Stimulated activated CD4-positive, alpha-beta T cell treated with anti-CD3 and anti-CD28 coated beads, Interleukin-12 subunit alpha, Interleukin-12 subunit beta, amount 100 ng/mL, for 48 hours (primary cell): ENCODE measurements around the gene OMG.
"Not testable (repeated sequence)": the region's sequence is repeated elsewhere in the genome, so short reads cannot be mapped to it uniquely, and the experiment has no call there.

Experiments used
- DNase-seq, 3 donors: peaks; one replicate each; pipeline ENCODE4 v3.0.0-alpha.2; 2020; ENCODE audit warnings: low read depth in 2 of 3, low spot score in 1 of 3

OMG gene

DNA sequence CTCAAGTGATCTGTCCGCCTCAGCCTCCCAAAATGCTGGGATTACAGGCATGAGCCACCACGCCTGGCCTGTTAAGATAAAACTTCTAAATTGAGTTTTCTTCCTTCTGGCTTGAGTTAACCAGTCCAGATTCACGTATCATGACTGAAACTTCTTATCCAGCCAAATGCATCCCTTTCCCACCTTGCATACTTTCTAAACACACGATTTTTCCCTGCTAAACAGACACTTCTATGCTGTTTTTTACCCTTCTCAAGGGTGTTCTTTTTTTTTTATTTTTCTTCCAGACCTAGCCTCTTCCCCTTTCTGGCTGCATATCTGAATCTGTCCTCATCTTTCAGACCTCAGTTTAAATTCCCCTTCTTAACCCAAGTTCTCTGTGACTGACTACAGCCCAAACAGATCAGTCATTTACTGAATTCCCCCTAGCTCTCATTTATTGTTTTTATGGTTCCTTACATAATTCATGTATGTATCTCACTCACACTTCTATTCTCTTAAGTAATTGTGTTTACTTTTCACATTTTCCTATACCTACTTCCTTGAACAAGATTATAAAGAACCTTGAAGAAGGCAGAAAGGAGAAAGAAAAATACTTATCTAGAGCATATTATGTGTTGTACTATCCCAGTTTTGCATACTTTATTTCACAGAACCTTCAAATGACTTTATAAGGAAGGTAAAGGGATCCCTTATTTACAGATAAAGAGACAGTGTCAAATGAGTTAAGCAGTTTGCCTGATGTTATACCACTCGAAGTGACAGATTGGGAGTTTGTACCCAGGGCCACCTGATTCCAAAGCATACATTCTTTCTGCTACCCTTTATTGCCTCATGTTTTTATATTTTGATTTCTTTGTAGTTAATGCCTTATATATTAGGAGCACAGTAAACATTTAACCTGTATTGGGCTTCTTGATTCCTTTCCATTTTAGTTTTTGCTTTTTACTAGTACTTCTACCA is 11.6 kb upstream of the OMG start:
- DNase-seq = no peak

DNA sequence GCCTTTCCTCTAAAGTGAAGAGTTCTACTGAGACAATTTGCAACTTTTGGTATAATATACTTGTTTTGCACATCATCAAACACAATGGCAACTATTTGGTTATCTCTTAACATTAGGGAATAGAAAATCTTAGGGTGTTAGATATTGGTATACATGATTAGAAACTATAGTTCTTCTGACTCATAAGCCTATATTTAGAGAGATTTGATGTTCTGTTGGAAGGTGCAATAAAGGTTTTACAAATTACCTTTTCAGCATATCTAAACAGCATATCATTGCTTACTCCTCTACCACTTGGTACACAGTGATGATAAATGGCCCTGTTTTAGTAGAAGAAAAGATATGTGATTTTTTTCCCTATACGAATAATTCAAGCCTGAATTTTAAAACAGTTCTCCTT is 10.6 kb upstream of the OMG start:
- DNase-seq = no peak

DNA sequence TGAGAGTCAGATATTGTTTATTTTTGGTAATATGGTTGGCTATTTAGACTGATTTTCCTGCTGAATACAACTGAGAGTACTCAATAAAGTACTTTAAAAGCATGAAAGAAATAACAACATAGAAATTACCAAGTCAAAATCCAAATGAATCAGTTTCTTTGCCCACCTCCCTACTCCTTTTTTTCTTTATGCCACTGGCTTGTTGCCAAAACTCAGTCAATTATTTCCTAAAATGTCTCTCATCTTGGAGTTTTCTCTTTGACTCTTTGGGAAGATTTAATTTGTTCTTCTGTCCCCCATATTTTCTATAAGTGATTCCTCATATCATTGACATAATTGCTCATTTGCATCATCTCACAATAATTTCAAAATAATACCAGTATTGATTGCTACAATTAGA is 2.6 kb upstream of the OMG start:
- DNase-seq = no peak

DNA sequence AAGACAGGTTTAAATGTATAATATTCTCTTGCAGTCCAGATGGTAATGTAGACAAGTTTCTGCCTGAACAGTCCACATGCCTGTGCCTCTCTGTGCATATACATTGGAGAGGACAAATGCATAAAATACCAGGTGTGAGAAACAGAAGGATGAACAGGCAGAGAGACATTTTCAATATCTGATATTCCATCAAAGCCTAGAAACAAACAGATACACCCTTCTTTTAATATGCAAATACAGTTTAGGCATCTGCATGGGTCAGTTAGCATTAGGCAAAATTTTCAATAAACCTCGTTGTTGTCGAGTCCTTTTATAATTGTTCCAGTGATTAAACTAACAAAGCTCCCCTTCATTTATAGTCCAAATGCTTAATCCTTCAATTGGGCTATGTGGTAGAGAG is 897 bp downstream of the OMG start:
- no peak for DNase-seq

DNA sequence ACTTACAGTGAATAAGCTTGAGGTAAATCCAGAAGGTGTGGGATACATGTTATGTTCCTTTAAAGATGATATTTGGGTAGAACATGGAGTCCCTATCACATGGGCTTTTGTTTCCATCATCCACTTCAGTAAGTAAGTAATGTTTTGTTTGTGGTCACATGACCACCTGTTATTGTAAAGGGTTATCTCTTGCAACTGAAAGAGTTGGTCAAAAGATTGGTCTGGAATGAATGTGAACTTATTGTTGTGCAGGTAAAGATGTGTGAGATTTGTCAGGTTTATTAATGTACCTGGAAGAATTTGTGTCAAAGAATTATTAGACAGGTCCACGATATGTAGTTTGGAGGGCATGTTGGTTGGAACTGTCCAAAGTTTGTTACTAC is 1.6 kb downstream of the OMG start:
- DNase-seq = no peak

DNA sequence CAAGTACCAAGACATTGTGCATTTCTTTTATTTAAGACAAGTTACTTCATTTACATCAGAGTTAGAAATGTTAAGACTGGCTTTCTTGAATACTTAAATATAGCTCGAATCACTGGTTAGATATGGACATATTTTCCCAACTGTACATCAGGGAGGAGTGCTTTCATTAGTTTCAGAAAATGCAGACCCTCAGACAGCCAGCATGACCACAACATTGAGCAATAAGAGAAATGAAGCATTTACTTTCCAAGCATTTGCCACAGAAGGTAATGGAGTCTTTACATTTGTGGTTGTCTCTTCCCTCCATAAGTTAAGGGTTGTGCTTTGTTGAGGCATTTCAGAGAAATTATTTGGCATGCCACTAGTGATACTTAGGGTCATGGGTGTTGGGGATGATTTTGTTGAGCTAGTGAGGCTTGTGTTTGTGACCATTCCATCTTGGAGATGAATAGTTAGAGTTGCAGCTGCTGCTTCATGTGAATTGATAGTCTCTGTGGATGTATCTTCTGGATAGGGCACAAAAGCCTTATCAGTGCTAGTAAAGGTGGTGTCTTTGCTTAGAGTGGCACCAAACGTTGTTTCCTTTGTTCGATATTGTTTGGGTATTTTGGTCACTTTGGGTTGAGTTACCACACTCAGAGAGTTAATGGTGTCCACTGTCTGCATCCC is 2.1 kb downstream of the OMG start:
- no peak for DNase-seq

DNA sequence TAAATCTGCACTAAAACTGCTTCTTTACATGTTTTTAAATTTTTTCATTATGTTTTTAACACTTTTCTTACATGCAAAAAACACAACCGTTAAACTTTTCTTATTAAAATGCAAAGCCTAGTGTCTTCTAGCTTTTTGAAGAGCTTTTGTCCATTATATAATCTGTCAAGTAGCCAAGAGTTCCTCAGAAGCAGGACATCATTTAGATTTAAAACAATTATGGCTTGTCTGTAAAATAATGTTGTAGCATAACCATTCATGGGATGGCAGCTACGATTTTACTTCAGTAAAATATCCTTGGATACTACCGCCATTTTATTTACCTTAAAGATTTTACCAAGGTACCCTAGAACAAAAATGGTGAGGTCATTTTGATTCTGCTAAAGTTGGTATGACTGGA is 2.8 kb downstream of the OMG start:
- DNase-seq = no peak

DNA sequence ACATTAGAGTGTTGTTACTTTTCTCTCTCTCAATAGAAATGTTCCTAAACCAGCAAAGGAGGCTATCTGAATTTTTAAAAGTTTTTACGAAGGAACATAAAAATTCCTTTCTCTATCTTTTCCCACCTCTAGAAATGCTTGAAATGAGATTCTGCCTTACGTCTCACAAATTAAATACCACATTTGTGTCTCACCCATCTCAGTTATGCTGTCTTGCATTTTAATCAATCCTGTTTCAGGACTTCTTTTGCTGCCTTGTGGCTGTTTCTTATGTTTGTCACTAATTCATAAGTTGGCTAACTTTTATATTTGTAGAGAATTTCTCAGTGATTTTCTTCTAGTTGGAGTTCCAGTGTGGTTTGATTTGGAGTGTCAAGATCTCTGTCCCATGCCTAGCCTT is 3.5 kb downstream of the OMG start:
- DNase-seq = no peak

DNA sequence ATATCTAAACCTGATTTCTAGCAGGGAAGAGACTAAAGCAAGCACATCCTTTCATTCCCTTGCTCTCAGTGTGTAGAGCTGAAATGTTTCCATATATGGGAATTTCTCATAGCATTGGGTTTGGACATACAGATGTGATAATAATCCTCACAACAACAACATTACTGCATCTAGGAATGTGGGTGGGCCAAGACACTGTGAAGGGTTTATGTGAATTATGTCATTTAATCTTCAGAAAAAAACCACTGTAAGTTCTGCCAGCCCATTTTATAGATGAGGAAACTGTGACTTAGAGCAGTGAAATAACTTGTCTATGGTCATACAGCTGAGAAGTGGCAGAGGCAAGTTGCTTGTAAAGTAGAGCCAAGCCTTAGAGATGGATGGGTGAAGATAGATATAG is 5.2 kb downstream of the OMG start:
- no peak for DNase-seq

DNA sequence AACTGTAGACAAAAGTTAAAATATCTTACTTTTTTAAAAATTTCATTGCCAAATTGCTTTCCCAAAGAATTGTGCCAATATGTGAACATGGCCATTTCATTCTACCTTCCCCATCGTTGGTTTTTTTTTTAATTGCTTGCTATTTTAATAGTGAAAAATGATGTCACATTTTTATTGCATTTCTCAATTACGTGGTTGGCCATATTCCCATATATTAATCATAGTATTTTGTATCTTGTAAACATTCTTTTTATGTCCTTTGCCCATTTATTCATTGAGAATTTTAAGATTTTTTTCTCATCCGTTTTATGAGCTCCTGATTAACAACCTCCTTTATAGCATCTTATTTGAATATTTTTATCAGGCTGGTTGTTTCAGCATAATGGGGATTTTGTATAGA is 7.2 kb downstream of the OMG start:
- DNase-seq = no peak

DNA sequence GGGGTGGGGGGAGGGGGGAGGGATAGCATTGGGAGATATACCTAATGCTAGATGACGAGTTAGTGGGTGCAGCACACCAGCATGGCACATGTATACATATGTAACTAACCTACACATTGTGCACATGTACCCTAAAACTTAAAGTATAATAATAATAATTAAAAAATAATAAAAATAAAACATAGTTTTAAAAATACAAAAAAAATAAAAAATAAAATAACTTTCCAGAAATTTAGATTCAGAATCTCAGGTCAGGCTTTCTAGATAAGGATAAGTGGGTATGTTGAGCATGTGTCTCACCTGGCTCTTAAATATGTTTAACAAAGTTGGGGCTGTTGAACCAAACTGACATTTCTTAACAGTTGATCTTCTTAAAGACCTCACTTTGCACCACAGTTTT is 9.1 kb downstream of the OMG start:
- not testable (repeated sequence) for DNase-seq

DNA sequence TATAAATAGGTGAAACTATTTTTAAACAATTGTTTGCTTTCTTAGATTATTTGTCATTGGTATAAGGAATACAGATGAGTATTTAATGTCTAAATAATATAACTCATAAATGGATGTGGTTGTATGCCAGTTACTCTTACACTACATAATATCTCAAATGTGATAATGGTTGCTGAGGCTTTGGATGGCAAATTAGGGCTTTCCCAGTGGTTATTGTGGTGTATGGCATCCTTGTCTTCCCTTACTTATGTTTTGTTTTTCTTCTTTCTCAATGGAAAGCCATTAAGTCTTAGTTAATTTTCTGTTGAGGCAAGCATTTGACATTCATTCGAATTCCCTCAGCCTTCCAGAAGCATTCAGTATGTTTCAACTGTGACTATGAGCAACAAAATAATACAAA is 10.5 kb downstream of the OMG start:
- DNase-seq = no peak

DNA sequence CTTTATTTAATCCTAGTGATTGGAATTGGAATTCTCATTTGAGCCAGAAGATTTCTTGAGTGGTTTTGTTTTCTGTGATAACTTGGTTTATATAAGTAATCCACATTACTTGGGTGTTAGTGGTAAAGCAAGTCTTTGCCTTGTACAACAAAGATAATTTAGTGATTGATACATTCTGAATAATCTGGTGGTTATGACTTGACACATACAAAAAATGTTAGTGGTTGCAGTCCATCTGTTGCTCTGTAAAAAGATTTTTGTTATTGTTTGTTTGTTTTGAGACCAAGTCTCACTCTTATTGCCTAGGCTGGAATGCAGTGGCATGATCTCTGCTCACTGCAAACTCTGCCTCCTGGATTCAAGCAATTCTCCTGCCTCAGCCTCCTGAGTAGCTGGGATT is 13.2 kb downstream of the OMG start:
- no peak for DNase-seq

DNA sequence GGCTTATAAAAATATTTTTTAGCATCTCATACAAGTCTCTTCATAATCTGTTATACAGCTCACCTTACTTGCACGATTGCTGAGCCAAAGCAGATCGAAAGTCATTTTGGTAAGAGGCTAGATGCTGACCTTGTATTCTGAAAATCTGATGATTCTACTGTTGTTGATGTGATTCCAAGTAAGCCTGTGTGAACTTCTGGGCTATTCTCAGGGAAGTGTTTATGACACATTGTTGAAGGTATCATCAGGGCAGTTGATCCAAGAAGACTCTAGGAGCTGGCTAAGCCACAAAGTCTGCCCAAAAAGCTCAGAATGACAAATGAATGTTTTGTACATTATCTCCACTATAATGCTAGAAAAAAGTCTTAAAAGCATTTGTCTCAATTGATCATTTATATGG is 16.0 kb downstream of the OMG start:
- no peak for DNase-seq

DNA sequence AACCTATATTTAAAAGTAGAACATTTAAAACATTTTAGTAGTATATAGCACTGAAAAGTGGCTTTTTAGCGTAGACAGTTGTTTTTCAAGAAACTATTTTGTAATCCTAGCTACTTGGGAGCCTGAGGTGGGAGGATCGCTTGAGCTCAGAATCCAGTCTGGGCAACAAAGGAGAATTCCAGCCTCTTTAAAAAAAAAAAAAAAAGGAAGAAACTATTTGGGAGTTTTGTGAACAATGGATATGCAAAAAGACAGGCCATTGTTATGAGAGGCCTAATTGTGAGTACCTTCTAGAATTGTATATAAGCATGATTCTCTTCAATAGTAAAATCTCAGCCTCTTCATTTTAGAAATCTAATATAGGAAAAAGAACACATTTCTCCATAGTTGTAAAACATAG is 17.6 kb downstream of the OMG start:
- DNase-seq = no peak

DNA sequence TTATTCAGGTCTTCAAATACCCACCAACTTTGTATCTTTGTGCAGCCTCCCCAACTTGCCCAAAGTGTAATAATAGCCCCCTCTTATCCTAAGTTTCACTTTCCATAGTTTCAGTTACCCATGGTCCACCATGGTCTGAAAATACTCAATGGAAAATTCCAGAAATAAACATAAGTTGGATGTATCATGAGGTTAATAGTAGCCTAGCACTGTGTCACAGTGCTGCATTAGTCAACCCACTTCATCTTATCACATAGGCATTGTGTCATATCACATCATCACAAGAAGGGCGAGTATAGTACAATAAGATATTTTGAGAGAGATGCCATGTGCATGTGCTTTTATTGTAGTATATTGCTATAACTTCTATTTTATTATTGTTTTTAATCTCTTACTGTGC is 21.9 kb downstream of the OMG start:
- DNase-seq = no peak

DNA sequence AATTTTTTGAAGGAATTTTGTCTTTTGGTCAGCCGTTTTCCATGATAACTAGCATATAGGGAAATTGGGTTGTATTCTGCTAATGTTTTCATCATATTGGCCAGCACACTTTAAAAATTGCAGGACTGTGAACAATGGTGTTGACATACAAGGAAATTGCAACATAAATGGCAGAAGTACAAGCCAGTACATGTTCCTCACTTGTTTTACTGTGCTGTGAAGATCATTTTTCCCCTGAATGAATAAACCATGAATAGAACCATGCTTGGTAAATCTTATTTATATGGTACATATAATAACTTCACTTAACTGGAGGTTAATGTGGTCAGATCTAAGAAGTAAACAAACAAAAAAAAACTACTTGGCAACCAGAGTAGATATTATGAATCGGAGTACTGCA is 22.8 kb downstream of the OMG start:
- DNase-seq = no peak

DNA sequence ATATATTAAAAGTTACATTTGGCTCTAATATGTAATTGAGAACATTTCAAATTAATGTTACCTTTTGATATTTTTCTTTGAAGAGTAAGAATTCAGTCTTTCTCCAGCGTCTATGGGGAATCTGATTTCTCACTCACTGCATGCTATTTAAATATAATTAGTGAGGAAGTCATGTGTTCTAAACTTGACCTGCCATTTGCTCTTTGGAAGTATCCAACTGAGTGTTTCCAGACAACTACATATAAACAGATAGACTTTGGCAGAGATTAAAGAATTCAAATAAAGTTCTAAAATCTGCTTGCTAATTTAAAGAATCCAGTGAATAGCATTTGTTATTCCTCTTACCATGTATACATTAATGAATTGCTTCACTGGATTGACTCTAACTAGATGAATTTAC is 23.5 kb downstream of the OMG start:
- DNase-seq = no peak

DNA sequence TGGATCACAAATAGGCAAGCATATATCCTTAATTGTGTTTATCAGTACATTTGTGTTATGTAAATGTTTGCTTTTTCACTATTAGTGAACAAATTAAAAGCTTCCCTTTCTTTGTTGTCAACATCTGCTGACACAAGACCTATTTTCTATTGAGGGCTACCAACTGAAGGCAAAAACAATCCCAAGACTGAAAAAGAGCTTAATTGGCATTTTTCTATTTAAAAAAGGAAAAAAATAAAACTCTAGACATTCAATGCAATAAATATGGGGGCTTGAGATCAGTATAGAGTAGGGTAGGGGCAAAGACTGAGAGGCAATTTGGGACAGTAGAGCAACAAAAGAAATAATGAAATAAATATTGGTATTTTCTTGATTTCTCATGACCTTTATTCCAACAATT is 24.2 kb downstream of the OMG start:
- no peak for DNase-seq

DNA sequence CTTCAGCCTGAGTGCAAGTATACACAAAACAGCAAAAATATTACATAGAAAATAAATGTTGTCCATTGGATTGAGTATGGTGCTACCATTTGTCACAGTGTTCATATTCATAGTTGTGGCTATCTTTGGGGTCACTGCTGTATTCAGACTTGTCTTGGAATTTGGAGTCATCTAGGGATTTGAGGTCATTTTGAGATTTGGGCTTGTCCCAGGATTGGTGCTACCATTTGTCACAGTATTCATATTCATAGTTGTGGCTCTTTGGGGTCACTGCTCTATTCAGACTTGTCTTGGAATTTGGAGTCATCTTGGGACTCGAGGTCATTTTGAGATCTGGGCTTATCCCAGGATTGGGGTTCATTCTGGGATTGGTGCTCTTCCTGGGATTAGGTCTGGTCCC is 24.8 kb downstream of the OMG start:
- no peak for DNase-seq

DNA sequence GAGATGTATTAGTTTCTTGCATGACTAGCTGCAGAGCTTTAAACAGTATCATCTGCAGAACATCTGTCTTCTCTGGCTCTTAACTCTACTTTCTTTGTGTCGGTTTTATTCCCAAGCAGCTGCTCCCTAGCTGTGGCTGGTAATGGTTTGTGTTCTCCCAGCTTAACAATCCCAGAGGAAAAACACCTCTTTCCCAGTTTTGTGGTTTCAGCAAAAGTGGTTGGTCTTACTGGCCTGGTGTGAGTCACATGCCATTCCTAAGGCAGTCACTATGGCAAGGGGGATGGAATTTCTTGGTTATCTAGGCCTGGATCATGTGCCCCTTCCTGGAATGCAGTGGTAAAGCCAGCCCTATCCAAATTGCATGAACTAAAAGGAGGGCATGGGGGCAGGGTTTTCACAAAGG is 27.5 kb downstream of the OMG start:
- no peak for DNase-seq

DNA sequence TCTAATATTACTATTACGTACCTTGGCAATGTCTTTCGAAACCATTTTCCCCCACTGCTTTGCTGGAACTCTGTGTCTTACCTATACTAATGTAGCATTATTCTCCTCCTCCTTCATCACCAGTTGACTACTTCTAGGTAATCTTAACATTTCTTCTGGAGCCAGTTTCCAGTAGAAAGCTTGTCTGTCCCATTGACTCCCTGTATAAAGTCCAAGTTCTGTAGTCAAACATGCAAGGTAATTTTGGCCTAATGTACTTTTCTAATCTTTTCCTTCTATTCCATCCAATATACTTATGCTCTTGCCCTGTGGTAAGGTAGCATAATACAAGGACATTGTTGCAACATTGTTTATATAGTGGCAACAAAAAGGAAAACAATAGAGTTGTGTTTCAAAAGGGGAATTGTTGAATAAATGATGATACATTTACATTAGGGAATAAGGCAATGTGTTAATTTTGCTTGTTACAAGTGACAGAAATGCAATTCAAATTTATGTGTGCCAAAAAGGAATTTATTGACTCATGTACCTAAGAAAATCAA is 27.9 kb downstream of the OMG start:
- no peak for DNase-seq

DNA sequence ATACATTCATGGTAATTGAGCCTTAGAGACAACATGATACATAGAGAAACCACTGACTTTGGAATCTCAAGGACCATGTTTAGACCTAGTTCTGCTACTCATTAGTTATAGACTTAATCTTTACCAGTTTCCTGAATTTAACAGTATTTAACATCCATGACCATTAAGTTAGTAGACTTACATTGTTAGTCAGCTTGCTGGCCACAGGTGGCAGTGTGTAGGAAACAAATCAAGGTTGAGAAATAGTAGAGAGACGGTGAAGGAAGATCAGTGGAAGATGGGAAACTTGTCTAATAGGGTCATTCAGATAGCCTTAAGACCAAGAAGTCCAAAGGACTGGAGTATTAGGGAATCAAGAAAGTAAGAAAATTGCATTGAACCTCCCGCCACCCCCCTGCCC is 31.0 kb downstream of the OMG start:
- no peak for DNase-seq
